Measurements from ENCODE around the gene LIN7C.
"Not testable (repeated sequence)": the region's sequence is repeated elsewhere in the genome, so short reads cannot be mapped to it uniquely, and the experiment has no call there.

Gene LIN7C

DNA sequence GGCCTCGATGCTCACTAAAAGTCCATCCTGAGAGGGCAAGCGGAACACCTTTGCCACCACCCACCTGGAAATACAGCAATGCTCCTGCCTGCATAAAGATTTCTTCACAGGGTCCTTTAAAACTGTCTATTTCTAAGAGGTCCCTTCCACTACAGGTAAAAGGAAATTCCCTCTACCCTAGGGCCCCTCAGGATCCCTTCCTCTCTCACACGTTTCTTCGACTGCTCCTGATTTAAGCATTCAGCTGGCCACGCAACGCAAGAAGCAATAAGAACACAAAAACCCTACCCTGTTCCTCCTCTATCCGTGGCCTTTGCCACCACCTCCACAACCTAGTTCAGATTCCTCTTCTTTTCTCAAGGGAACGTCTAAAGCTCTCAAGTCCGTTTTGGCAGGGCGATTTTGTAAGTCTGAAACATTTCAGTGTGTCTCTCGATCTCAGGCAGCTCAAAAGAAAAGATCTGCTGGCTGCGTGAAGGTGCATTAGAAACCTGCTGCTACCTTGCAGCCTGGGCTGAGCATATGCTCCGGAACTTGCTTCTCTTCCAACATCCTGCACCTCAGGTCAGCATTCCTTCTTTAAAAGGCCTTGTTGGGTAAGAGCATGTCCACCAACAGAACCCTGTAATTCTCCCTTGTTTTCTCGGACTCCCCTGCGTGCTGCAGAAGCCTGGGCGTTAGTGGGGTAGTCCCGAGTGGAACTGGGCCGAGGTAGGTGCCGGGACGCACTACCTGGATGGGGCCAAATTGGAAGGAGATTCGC lies 35.6 kb downstream of the LIN7C start:
- DNase-seq (ENCODE audit: low read depth in 3 of 3), result no peak

DNA sequence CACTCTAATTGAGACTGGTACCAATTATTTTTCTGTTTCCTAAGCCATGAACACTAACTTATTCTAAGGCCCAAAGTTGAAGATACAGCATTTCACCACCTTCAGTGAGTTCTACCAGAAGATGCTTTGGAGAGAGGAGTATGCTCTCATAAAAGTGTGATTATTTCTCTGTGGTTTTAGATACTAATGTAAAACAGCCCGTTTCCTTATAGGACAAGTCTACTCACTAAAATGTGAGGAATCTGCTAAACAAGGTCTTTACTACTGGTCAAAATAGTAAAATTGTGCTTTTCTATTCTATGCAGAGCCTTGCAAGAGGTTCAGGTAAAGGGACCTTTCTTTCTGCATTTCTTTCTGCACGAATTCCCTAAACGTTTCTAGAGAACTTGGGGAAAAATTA lies 36.4 kb downstream of the LIN7C start:
- no peak for DNase-seq (ENCODE audit: low read depth in 3 of 3)

DNA sequence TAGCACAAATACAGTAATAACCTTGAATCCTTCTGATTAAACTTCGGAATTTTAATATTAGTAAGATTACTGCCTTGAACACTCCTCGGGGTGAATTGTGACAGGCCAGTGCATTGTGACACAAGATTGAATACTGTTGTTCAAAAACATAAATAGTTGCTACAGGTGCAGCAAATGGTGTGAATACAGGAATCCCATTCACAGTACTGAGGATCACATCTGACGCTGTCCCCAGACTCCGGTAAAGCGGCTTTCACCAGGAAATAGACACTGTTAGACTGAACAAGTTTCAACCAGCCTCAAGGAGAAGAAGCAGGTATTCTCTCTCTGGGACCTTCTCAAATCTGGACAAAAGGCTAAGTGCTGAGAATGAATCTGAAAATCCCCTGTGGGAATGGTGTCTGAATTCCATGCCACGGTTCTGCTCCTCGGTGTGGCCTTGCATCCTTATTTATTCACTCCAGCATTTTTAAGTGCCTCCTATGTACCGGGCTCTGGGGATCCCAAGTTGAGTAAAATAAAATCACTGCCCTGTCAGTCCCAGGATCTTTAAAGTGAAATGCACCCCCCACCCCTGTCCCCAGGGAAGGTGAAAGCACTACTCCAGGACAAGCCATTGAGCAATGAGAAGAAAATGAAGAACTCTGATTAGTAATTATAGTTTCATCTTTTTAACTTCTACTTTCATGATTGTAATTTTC lies 37.4 kb downstream of the LIN7C start:
- DNase-seq (ENCODE audit: low read depth in 3 of 3), result no peak

DNA sequence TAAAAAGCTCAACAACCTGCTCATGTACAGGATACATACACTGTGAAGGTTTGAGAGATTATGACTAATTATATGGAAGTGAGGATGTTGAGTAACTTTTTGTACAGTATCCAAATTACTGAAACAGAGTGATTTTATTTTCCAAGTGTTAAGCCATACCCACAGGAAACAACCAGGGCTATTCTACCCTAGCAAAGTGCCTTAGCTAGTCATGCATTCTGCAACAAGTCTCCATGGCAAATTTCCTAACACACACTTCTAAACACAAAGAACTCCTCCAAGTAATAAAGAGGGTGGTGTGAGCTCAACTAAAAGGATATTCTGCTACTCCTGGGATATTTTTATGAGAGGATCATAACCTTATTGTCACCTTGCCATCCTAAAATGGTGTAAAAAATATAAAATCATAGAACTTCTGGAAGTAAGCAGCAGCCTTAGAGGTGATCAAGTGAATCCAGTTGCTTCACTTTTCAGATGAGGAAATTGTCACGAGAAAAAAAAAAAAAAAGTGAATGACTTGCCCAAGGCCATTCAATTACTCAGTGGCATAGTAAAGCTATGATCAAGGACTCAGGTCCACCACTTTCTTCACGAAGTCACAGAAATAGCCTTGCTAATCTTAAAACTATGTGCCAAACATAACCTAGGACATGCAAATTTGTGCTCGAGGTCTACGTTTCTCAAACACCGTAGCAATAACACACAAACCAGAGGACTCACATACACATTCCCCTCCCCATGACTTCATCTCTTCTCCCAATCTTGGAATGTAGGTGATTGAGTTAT lies 38.2 kb downstream of the LIN7C start:
- DNase-seq (ENCODE audit: low read depth in 3 of 3), result no peak

DNA sequence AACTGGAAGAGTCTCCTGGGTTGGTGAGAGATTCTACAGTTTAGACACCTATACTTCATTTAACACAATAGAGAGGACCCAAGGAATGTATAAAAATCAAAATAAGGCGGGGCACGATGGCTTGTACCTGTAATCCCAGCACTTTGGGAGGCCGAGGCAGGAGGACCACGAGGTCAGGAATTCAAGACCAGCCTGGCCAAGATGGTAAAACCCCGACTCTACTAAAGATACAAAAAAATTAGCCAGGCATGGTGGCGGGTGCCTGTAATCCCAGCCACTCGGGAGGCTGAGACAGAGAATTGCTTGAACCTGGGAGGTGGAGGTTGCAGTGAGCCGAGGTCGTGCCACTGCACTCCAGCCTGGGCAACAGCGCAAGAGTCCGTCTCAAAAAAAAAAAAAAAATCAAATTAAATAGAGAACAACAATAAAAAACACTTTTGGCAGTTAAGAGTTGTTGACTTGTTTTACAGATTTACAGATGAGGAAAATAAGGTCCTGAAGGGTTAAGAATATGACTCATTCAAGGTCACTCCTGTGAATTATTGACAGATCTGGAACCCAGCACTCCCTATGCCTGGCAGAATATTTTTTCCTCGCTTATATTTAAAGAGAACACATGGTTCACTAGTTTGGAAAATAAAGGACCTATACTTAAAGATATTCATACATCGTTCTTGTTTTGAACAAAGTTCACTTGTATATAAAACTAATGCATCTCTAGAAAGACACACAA lies 39.2 kb downstream of the LIN7C start:
- no peak for DNase-seq (ENCODE audit: low read depth in 3 of 3)

DNA sequence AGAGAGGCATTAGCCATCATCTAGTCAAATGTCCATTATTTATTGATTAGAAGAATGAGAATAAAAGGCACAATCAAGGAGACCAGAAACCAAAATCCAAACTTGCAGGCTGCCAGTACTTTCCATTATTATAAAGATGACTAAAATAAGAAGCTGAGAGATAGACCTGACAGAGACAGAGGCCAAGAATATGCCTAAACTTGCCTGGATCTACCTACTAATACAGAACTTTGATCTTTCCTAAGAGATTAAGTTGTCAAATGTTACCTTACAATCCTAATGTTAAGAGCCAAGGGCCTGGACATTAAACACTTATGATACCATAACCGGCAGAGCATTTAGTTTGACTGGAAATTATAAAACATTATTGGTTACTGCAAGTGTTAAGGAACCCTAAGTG lies 40.2 kb downstream of the LIN7C start:
- no peak for DNase-seq (ENCODE audit: low read depth in 3 of 3)

GRCh38 chr11:27465629-27466028 lies 40.9 kb downstream of the LIN7C start:
- DNase-seq (ENCODE audit: low read depth in 3 of 3), result no peak

GRCh38 chr11:27464909-27465308 lies 41.7 kb downstream of the LIN7C start:
- no peak for DNase-seq (ENCODE audit: low read depth in 3 of 3)

- DNase-seq (ENCODE audit: low read depth in 3 of 3), result no peak
Measured at GRCh38 chr11:27464289-27464696, 42.3 kb downstream of the LIN7C start.

DNA sequence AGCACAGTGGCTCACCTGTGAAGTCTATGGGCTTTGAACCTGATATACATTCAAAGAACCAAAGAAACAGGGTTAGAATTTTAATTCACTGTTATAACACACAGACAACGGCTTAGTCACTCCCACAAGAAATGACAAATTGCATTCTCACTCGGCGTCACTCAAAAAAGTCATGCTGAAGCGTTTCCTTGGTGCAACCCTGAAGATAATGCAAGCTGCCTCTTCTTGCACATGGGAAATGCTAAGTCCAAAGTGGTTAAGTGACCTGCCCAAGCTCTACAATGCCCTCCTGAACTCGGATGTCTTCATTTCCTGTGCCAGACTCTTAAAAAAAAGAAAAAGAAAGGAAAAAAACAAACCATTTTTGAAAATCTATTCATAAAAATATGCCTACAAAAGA lies 44.0 kb downstream of the LIN7C start:
- DNase-seq (ENCODE audit: low read depth in 3 of 3), result no peak

DNA sequence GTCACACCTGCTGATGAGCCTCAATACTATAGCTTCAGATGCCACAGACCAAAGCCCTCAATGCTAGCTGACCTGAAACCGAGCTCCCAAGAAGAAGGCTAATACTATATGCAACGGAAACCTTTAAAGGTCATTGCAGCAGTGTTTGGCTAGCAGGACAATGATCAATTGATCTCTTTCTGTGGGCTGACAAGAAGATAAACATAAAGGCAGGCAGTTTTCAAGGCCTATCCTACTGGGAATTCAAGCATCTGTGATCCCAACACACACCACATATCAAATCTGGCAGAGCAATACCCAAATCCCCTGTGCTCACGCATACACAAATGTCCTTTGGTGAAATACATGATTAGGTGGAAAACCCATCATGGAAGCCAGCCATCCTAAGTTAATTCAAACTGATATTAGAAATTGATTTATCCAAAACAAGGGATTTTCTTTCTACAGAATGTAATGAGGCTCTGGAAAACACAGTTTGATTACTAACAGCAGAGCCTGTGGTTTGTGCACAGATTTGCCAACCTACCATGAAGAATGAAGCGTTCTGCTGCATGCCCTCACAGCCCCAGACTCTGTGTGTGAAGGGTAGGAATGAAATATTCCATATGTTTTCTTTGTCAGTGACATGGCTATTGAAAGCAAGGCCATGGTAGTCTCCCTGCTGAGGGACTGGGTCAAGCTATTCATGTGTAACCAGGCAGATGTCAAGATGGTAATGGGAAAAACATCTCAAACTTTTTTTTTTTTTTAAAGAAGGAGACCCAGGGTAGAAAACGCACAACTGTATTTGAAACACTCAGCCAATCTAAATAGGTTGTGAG lies 46.2 kb downstream of the LIN7C start:
- no peak for DNase-seq (ENCODE audit: low read depth in 3 of 3)

GRCh38 chr11:27459191-27459590 lies 47.4 kb downstream of the LIN7C start:
- DNase-seq (ENCODE audit: low read depth in 3 of 3), result no peak

DNA sequence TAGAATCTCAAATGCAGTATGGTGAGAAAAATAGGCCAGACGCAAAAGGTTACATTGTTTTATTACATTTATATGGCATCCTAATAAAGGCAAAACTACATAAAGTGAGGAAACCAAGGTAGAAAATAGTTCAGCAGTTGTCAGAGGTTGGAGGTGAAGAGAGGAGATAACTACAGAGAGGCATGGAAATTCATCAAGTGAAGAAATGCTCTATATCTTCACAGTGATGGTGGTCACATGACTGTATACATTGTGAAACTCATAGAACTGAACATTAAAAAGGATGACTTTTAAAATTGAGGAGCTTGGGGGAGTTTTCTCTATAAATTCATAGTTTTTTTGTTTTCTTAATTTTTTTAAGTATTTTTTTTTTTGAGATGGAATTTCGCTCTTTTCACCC lies 48.4 kb downstream of the LIN7C start:
- DNase-seq (ENCODE audit: low read depth in 3 of 3), result no peak

GRCh38 chr11:27456795-27457329 lies 49.7 kb downstream of the LIN7C start:
- DNase-seq (ENCODE audit: low read depth in 3 of 3), result no peak

GRCh38 chr11:27456140-27456794 lies 50.3 kb downstream of the LIN7C start:
- no peak for DNase-seq (ENCODE audit: low read depth in 3 of 3)

GRCh38 chr11:27455667-27456066 lies 50.9 kb downstream of the LIN7C start:
- no peak for DNase-seq (ENCODE audit: low read depth in 3 of 3)

DNA sequence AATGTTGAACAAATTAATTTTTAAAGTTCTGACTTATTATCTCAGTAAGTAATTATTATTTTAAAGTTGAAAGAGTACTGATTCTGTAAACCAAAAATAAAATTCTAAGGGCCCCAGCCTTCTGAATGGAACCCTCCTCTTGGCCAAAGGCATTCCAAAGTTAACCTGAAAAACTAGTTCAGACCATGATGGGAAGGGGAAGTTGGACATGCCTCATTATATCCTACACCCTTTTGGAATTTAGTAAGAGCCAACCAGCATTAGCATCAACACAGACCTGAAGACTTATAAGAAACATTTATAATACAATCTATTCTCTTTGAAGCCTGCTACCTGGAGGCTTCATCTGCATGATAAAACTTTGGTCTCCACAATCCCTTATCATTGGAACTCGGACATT lies 52.9 kb downstream of the LIN7C start:
- DNase-seq (ENCODE audit: low read depth in 3 of 3), result no peak

GRCh38 chr11:27452147-27452546 lies 54.4 kb downstream of the LIN7C start:
- no peak for DNase-seq (ENCODE audit: low read depth in 3 of 3)

DNA sequence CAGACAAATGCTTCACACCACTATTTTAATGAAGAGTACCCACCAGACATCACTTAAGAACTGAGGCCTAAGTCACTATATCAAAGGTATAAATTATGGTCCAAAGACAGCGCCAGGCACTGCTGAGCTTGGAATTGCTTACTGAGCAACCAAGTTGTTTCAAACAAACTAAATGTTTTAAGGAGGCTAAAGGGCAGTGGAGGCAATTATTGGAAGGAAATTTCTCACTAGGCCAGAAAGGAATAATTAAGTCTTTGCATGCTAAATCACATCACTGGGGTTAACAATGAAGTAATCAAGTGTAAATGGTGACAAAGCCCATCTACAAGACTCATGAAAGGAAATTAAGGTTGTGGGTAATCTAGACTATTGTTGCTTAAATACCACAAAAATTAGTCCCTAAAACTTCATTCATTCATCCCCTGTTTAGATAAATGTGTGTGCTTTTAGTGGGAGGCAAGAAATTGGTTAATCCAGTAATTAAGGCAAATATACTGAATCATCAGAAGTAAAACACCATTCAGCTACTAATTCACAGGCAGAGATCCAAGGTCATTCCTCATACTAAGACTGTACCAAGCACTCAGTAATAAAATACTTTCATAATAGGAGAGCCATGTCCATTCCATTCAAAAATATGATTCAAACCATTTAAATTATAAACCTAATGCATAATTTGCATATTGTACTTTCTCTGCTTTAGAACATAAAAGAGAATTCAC lies 55.2 kb downstream of the LIN7C start:
- DNase-seq (ENCODE audit: low read depth in 3 of 3), result no peak

- not testable (repeated sequence) for DNase-seq (ENCODE audit: low read depth in 3 of 3)
Measured at GRCh38 chr11:27448184-27448540, 58.4 kb downstream of the LIN7C start.

Measured in stimulated activated CD4-positive, alpha-beta T cell treated with anti-CD3 and anti-CD28 coated beads, TNF-alpha, amount 100 ng/mL, for 48 hours (primary cell).